ENCODE results near the gene PRPF4.

GRCh38 chr9:113328045-113328782 is 52.8 kb downstream of the PRPF4 start:
- TF ChIP-seq SUZ12 (IDR thresholded peaks at IDR 0.05) (no peak), FOXA1 (IDR thresholded peaks at IDR 0.05) (no peak), FOXM1 (IDR thresholded peaks at IDR 0.05; ENCODE audit: borderline replicate concordance) (no peak), ZNF384 (IDR thresholded peaks at IDR 0.05) (no peak), FOXK2 (IDR thresholded peaks at IDR 0.05) (no peak), SP1 (IDR thresholded peaks at IDR 0.05) (no peak), BHLHE40 (IDR thresholded peaks at IDR 0.05; ENCODE audit: borderline replicate concordance) (no peak), ELF4 (IDR thresholded peaks at IDR 0.05) (no peak), PKNOX1 (IDR thresholded peaks at IDR 0.05) (no peak), L3MBTL2 (conservative IDR thresholded peaks at IDR 0.05) (no peak), NFRKB (IDR thresholded peaks at IDR 0.05) (no peak), ARNT (IDR thresholded peaks at IDR 0.05) (no peak), TARDBP (IDR thresholded peaks at IDR 0.05) (no peak), HDGF (IDR thresholded peaks at IDR 0.05; ENCODE audit: borderline replicate concordance) (no peak)

All from HEK293T (cell line).